ENCODE data around the gene SYNE1. TPM values are rescaled to one million over a fixed set of nuclear protein-coding genes. Genes with fewer than 3 reads are reported as not detected.
"Not testable (repeated sequence)": the region's sequence is repeated elsewhere in the genome, so short reads cannot be mapped to it uniquely, and the experiment has no call there.

The SYNE1 gene
- total RNA-seq, 2 experiments from 2014 or later, result 29.5 to 35.1 TPM

- ATAC-seq (no peak), DNase-seq (no peak)
- ChIA-PET POLR2A (no interaction called here), CTCF (no interaction called here)
- Mint-ChIP-seq H3K27me3 (peaks cover 7% of the 10 kb centered on the region), H3K36me3 (ENCODE audit: low read depth) (no peaks in the 10 kb centered on the region), H3K27ac (no peak overlapping the region), H3K9me3 (no peaks in the 10 kb centered on the region), H3K4me3 (no peak overlapping the region), H3K4me1 (ENCODE audit: low read depth) (no peaks in the 10 kb centered on the region)
- intact Hi-C loops (cut with micrococcal nuclease), result no loop called here
- TF ChIP-seq CTCF (IDR thresholded peaks at IDR 0.05), result no peak
These were observed 102.6 kb downstream of the SYNE1 start for GRCh38 chr6:152534541-152534940.

GRCh38 chr6:152532556-152533422 lies 104.4 kb downstream of the SYNE1 start:
- CTCF ChIA-PET, result interaction anchor here (0.6 kb wide), 1 partner anchor 14 kb away, joined by 3 read pairs; no protein-coding TSS in a partner anchor
- intact Hi-C loops (cut with micrococcal nuclease), result no loop called here
- Mint-ChIP-seq H3K27ac (no peak overlapping the region), H3K4me1 (ENCODE audit: low read depth) (no peaks in the 10 kb centered on the region), H3K36me3 (ENCODE audit: low read depth) (no peaks in the 10 kb centered on the region), H3K27me3 (peaks cover 7% of the 10 kb centered on the region), H3K4me3 (no peak overlapping the region), H3K9me3 (no peaks in the 10 kb centered on the region)
- POLR2A ChIA-PET, result interaction anchor here (0.6 kb wide), 2 partner anchors 30 to 73 kb away, joined by 3 read pairs; no protein-coding TSS in a partner anchor
- DNase-seq, result no peak
- no peak for ATAC-seq
- TF ChIP-seq CTCF (IDR thresholded peaks at IDR 0.05), result no peak

- intact Hi-C loops (cut with micrococcal nuclease), result no loop called here
These were observed 105.5 kb downstream of the SYNE1 start for GRCh38 chr6:152531659-152532058.

DNA sequence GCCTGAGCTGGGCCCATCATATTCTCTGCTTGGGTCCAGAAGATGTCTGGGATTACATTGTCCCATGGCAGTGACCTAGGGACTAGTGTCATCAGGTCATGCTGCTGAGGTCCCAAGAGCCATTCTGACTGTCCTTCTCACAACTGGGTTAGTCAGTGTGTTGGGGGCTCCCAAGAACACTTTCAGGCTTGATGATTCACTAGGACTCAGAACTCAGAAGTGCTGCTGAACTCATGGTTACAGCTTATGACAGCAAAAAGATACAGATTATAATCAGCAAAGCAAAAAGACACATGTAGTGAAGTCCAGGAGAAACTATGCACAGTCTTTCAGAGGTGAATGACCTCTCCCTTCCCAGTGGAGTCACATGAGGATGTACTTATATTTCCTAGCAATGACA lies 107.8 kb downstream of the SYNE1 start:
- H3K4me1 Mint-ChIP-seq (ENCODE audit: low read depth), result no peaks in the 10 kb centered on the region
- POLR2A ChIA-PET, result no interaction called here
- DNase-seq, result no peak
- H3K9me3 Mint-ChIP-seq, result no peaks in the 10 kb centered on the region
- no peak overlapping the region for H3K27ac Mint-ChIP-seq
- TF ChIP-seq CTCF (IDR thresholded peaks at IDR 0.05), result no peak
- ATAC-seq, result peak; percentile 55
- CTCF ChIA-PET, result no interaction called here
- intact Hi-C loops (cut with micrococcal nuclease), result no loop called here
- no peak overlapping the region for H3K4me3 Mint-ChIP-seq
- peaks cover 1% of the 10 kb centered on the region for H3K27me3 Mint-ChIP-seq
- no peaks in the 10 kb centered on the region for H3K36me3 Mint-ChIP-seq (ENCODE audit: low read depth)

More at GRCh38 chr6:152531659-152532058, 105.5 kb downstream of the SYNE1 start:
- H3K9me3 Mint-ChIP-seq, result no peaks in the 10 kb centered on the region
- no peak overlapping the region for H3K4me3 Mint-ChIP-seq
- ChIA-PET CTCF (no interaction called here), POLR2A (no interaction called here)
- no peaks in the 10 kb centered on the region for H3K4me1 Mint-ChIP-seq (ENCODE audit: low read depth)
- no peak overlapping the region for H3K27ac Mint-ChIP-seq
- peaks cover 7% of the 10 kb centered on the region for H3K27me3 Mint-ChIP-seq
- H3K36me3 Mint-ChIP-seq (ENCODE audit: low read depth), result no peaks in the 10 kb centered on the region
- DNase-seq, result no peak
- TF ChIP-seq CTCF (IDR thresholded peaks at IDR 0.05), result no peak
- no peak for ATAC-seq

- H3K4me1 Mint-ChIP-seq (ENCODE audit: low read depth); H3K36me3 Mint-ChIP-seq (ENCODE audit: low read depth); H3K27ac Mint-ChIP-seq; intact Hi-C loops (cut with micrococcal nuclease); POLR2A ChIA-PET; H3K27me3 Mint-ChIP-seq; CTCF ChIA-PET; DNase-seq; H3K4me3 Mint-ChIP-seq; ATAC-seq; H3K9me3 Mint-ChIP-seq: not testable (repeated sequence)
These were observed 123.0 kb downstream of the SYNE1 start for GRCh38 chr6:152514120-152514519.

All from activated CD8-positive, alpha-beta T cell treated with anti-CD3 and anti-CD28 coated beads for 36 hours (primary cell).